ENCODE results near the gene ITIH3. TPM values are rescaled to one million over a fixed set of nuclear protein-coding genes. Genes with fewer than 3 reads are reported as not detected.

The ITIH3 gene
- total and polyA plus RNA-seq, 10 of the 15 experiments (the other 5 are each of a cell fraction or from before 2014, with no cell fraction given): 0.07 to 0.17 (median 0.15) TPM; not detected in 7

DNA sequence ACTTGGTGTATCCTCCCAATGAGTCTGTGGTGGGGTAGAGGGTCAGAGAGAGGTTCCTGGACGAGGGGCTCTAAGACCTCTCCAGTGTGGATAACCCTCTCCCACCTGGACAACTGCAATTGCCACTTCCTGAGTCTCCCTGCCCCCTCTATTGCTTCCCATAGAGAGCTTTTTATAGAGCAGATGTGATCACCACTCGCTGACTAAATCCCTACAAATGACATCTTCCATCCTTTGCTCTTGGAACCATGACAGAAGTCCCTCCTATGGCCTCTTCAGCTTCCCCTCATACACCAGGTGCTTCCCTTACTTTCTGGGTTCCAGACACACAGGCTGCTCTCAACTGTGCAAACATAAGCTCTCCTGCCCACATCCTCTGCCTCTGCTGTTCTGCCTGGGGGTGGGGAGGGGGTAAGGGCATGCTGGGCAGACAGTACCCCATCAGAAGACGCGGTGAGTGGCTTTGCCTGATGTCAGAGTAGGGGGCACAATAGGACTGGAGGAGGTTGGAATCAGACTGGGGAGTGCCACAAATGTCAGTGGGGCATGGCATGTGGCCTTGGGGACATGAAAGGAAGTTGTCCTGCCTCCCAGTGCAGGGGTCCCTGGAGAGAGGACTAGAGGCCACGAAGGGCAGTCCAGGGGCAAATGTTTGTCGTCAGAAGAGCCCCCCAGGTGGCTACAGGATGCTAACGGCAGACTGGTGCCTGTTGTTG is 15.2 kb downstream of the ITIH3 start:
- in situ Hi-C loops (cut with MboI): no loop called here
- no peak overlapping the region for H3K27ac ChIP-seq (ENCODE audit: control insufficient read depth, insufficient read depth)
- no peak overlapping the region for H2AFZ ChIP-seq (ENCODE audit: control insufficient read depth, low read depth, low read length)
- ChIA-PET SMC1A (ENCODE audit: uncharacterized antibody, unreplicated experiment) (interaction anchor here (1.4 kb wide), 1 partner anchor 9 kb away, joined by 4 read pairs; no protein-coding TSS in a partner anchor), POLR2A (no interaction called here), RAD21 (ENCODE audit: unreplicated experiment) (no interaction called here), CTCF (no interaction called here)
- no peak overlapping the region for H3K4me2 ChIP-seq (ENCODE audit: control insufficient read depth, insufficient read depth)
- ATAC-seq (no peak), FAIRE-seq (no peak), DNase-seq (ENCODE audit: low read depth, low spot score) (no peak)
- H3K4me1 ChIP-seq (ENCODE audit: control insufficient read depth, insufficient read depth, low read length): no peaks in the 10 kb centered on the region
- BruUV-seq (replicated peaks): no TSS peak
- H3K79me2 ChIP-seq (ENCODE audit: control insufficient read depth, insufficient read depth, low read length): no peaks in the 10 kb centered on the region
- no peak overlapping the region for H3K9ac ChIP-seq (ENCODE audit: control insufficient read depth, insufficient read depth, low read length)
- no peaks in the 10 kb centered on the region; the same call in 1 of the 2 replicates for H4K20me1 ChIP-seq (ENCODE audit: control insufficient read depth, insufficient read depth)
- no peaks in the 10 kb centered on the region for H3K9me3 ChIP-seq (replicated peaks; ENCODE audit: control insufficient read depth, insufficient read depth, low read length)
- TF ChIP-seq ZNF207 (IDR thresholded peaks at IDR 0.05; ENCODE audit: borderline replicate concordance): no peak
- no peak for TF ChIP-seq NFYB (IDR thresholded peaks at IDR 0.05; ENCODE audit: insufficient read depth, low read depth, low read length)
- TF ChIP-seq SIN3A (IDR thresholded peaks at IDR 0.05; ENCODE audit: low read depth, low read length): no peak
- TF ChIP-seq RB1 (IDR thresholded peaks at IDR 0.05; ENCODE audit: borderline replicate concordance): no peak
- TF ChIP-seq MXI1 (IDR thresholded peaks at IDR 0.05; ENCODE audit: low read depth, low read length): no peak
- TF ChIP-seq, protein P1, sequence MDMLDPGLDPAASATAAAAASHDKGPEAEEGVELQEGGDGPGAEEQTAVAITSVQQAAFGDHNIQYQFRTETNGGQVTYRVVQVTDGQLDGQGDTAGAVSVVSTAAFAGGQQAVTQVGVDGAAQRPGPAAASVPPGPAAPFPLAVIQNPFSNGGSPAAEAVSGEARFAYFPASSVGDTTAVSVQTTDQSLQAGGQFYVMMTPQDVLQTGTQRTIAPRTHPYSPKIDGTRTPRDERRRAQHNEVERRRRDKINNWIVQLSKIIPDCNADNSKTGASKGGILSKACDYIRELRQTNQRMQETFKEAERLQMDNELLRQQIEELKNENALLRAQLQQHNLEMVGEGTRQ (IDR thresholded peaks at IDR 0.05; ENCODE audit: borderline replicate concordance, low read depth, low read length): no peak
- TF ChIP-seq NR2F1 (conservative IDR thresholded peaks at IDR 0.05): no peak
- TF ChIP-seq, protein P2, sequence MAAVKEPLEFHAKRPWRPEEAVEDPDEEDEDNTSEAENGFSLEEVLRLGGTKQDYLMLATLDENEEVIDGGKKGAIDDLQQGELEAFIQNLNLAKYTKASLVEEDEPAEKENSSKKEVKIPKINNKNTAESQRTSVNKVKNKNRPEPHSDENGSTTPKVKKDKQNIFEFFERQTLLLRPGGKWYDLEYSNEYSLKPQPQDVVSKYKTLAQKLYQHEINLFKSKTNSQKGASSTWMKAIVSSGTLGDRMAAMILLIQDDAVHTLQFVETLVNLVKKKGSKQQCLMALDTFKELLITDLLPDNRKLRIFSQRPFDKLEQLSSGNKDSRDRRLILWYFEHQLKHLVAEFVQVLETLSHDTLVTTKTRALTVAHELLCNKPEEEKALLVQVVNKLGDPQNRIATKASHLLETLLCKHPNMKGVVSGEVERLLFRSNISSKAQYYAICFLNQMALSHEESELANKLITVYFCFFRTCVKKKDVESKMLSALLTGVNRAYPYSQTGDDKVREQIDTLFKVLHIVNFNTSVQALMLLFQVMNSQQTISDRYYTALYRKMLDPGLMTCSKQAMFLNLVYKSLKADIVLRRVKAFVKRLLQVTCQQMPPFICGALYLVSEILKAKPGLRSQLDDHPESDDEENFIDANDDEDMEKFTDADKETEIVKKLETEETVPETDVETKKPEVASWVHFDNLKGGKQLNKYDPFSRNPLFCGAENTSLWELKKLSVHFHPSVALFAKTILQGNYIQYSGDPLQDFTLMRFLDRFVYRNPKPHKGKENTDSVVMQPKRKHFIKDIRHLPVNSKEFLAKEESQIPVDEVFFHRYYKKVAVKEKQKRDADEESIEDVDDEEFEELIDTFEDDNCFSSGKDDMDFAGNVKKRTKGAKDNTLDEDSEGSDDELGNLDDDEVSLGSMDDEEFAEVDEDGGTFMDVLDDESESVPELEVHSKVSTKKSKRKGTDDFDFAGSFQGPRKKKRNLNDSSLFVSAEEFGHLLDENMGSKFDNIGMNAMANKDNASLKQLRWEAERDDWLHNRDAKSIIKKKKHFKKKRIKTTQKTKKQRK (IDR thresholded peaks at IDR 0.05; ENCODE audit: low read depth, low read length): no peak
- no peak for TF ChIP-seq CBX3 (IDR thresholded peaks at IDR 0.05; ENCODE audit: borderline replicate concordance, low read depth)
- TF ChIP-seq BACH1 (IDR thresholded peaks at IDR 0.05; ENCODE audit: borderline replicate concordance): no peak
- H3K4me3 ChIP-seq: no peak overlapping the region
- H3K36me3 ChIP-seq (ENCODE audit: control insufficient read depth in 2 of 2, insufficient read depth in 2 of 2, low read length in 1 of 2): no peaks in the 10 kb centered on the region
- 1% methylated on average over 7 of the region's 7 CpGs for WGBS (ENCODE audit: insufficient coverage, insufficient replicate concordance, low lambda C conversion rate, missing lambda C conversion rate)
- intact Hi-C loops (cut with micrococcal nuclease; ENCODE audit: unreplicated experiment): no loop called here
- no peaks in the 10 kb centered on the region for H3K27me3 ChIP-seq (replicated peaks in 1 of 2; ENCODE audit: control insufficient read depth in 2 of 2, insufficient read depth in 2 of 2, low read length in 1 of 2)
